NCI-H128 (cell line): ENCODE measurements around the gene ZNF362.
"Not testable (repeated sequence)": the region's sequence is repeated elsewhere in the genome, so short reads cannot be mapped to it uniquely, and the experiment has no call there.

Experiments used
- DNase-seq: peaks from one replicate; lab custom pipeline; 2025; ENCODE audit not compliant: unreplicated experiment; lab: John Stamatoyannopoulos, UW

Gene ZNF362

GRCh38 chr1:33302325-33302724 is 46.0 kb downstream of the ZNF362 start:
- no peak for DNase-seq

GRCh38 chr1:33305016-33305415 is 48.7 kb downstream of the ZNF362 start:
- no peak for DNase-seq

GRCh38 chr1:33305816-33306652 is 49.7 kb downstream of the ZNF362 start:
- DNase-seq, result no peak

GRCh38 chr1:33306653-33307493 is 50.6 kb downstream of the ZNF362 start:
- no peak for DNase-seq

GRCh38 chr1:33307494-33307864 is 51.2 kb downstream of the ZNF362 start:
- DNase-seq, result no peak

GRCh38 chr1:33309351-33309750 is 53.1 kb downstream of the ZNF362 start:
- DNase-seq, result not testable (repeated sequence)

- no peak for DNase-seq
These were observed 54.4 kb downstream of the ZNF362 start for GRCh38 chr1:33310702-33311101.

- DNase-seq, result no peak
These were observed 55.6 kb downstream of the ZNF362 start for GRCh38 chr1:33311706-33312412.

GRCh38 chr1:33312413-33312749 is 56.1 kb downstream of the ZNF362 start:
- DNase-seq, result no peak

- no peak for DNase-seq
These were observed 58.1 kb downstream of the ZNF362 start for GRCh38 chr1:33314416-33314815.

- DNase-seq, result no peak
These were observed 60.3 kb downstream of the ZNF362 start for GRCh38 chr1:33316601-33317000.

- DNase-seq, result no peak
These were observed 61.1 kb downstream of the ZNF362 start for GRCh38 chr1:33317354-33317753.

GRCh38 chr1:33317946-33318345 is 61.7 kb downstream of the ZNF362 start:
- DNase-seq, result no peak

GRCh38 chr1:33319186-33319948 is 63.1 kb downstream of the ZNF362 start:
- DNase-seq, result no peak

GRCh38 chr1:33319949-33320618 is 63.8 kb downstream of the ZNF362 start:
- DNase-seq, result no peak

GRCh38 chr1:33320619-33321165 is 64.4 kb downstream of the ZNF362 start, which contains the start of gene A3GALT2:
Gene A3GALT2, minus strand, starts transcription at chr1:33321098. Its CDS starts 0 bp downstream, at chr1:33321098.
- no peak for DNase-seq

GRCh38 chr1:33321178-33321577 is 64.9 kb downstream of the ZNF362 start:
- DNase-seq, result no peak

- no peak for DNase-seq
These were observed 65.8 kb downstream of the ZNF362 start for GRCh38 chr1:33322109-33322508.

GRCh38 chr1:33322870-33323585 is 66.7 kb downstream of the ZNF362 start:
- DNase-seq, result no peak
